ENCODE data around the gene VAPA. TPM values are rescaled to one million over a fixed set of nuclear protein-coding genes. Genes with fewer than 3 reads are reported as not detected.

Gene VAPA
- total and polyA plus RNA-seq, 9 of the 15 experiments (the other 6 are each of a cell fraction or from before 2014, with no cell fraction given): 219 to 902 (median 526) TPM

- TF ChIP-seq MGA (IDR thresholded peaks at IDR 0.05) (no peak), HIVEP1 (CRISPR knock-in tag; IDR thresholded peaks at IDR 0.05) (0 out of 2 replicates have a peak, but pooled peaks have one; percentile 55), BMI1 (IDR thresholded peaks at IDR 0.05; ENCODE audit: low read length) (no peak), TEAD1 (CRISPR knock-in tag; IDR thresholded peaks at IDR 0.05) (peak in 1 of 2 experiments; percentile 74; a peak in 1 of 4 replicates), BCOR (IDR thresholded peaks at IDR 0.05) (no peak), ZNF146 (CRISPR knock-in tag; IDR thresholded peaks at IDR 0.05; ENCODE audit: unreplicated experiment) (no peak), ZNF830 (CRISPR knock-in tag; IDR thresholded peaks at IDR 0.05) (no peak), ZNF436 (CRISPR knock-in tag; IDR thresholded peaks at IDR 0.05) (no peak), ARHGAP35 (IDR thresholded peaks at IDR 0.05; ENCODE audit: partially characterized antibody) (no peak), MYBL2 (IDR thresholded peaks at IDR 0.05; ENCODE audit: low read depth) (no peak), MYBL2 (CRISPR knock-in tag; IDR thresholded peaks at IDR 0.05; ENCODE audit: borderline replicate concordance) (no peak), THRA (IDR thresholded peaks at IDR 0.05) (no peak), SMAD2 (IDR thresholded peaks at IDR 0.05; ENCODE audit: low read depth, low read length) (no peak), FUS (optimal IDR thresholded peaks at IDR 0.05; ENCODE audit: low read depth, low read length) (no peak), POLR2A (conservative IDR thresholded peaks at IDR 0.05) (no peak), ZNF311 (CRISPR knock-in tag; IDR thresholded peaks at IDR 0.05) (peak; percentile 82), BRD4 (IDR thresholded peaks at IDR 0.05) (peak; percentile 87; the same call in 1 of the 2 replicates)
These were observed 35.0 kb upstream of the VAPA start (continued) for GRCh38 chr18:9878783-9879242.
